ENCODE results near the gene SUPT16H. TPM values are rescaled to one million over a fixed set of nuclear protein-coding genes. Genes with fewer than 3 reads are reported as not detected.

SUPT16H gene
- total RNA-seq = 42.5 and 61.2 TPM in 2 replicates
- 61.7 and 86.0 TPM in 2 replicates for polyA plus RNA-seq

GRCh38 chr14:21383848-21384493 is at the start of gene SUPT16H:
TSS of gene SUPT16H (minus strand) at chr14:21384019. CDS start at chr14:21383927, 92 bp downstream.
- peak within 1 kb of the TSS; percentile 97 for H3K27ac ChIP-seq
- no peaks in the 10 kb centered on the region for H3K9me3 ChIP-seq (ENCODE audit: low read depth)
- DNase-seq (ENCODE audit: low read depth in 1 of 2, low spot score in 1 of 2) = peak; percentile 97 to 98
- no peaks in the 10 kb centered on the region for H3K27me3 ChIP-seq
- peak within 1 kb of the TSS; percentile 88 for H3K4me3 ChIP-seq
- H3K36me3 ChIP-seq = peaks cover 28% of the 10 kb centered on the region
- no peak for TF ChIP-seq CTCF (IDR thresholded peaks at IDR 0.05; ENCODE audit: low read depth, low read length)
- H3K4me1 ChIP-seq (ENCODE audit: low read depth) = peaks cover 7% of the 10 kb centered on the region

GRCh38 chr14:21431126-21431525 is 47.3 kb upstream of the SUPT16H start:
- no peak overlapping the region for H3K4me3 ChIP-seq
- peak overlapping the region; percentile 76 for H3K27ac ChIP-seq
- no peaks in the 10 kb centered on the region for H3K27me3 ChIP-seq
- H3K4me1 ChIP-seq (ENCODE audit: low read depth) = peaks cover 14% of the 10 kb centered on the region
- TF ChIP-seq CTCF (IDR thresholded peaks at IDR 0.05; ENCODE audit: low read depth, low read length) = no peak
- DNase-seq (ENCODE audit: low read depth in 1 of 2, low spot score in 1 of 2) = no peak
- peaks cover 48% of the 10 kb centered on the region for H3K36me3 ChIP-seq
- no peaks in the 10 kb centered on the region for H3K9me3 ChIP-seq (ENCODE audit: low read depth)

GRCh38 chr14:21428930-21429329 is 45.1 kb upstream of the SUPT16H start:
- no peaks in the 10 kb centered on the region for H3K4me1 ChIP-seq (ENCODE audit: low read depth)
- no peaks in the 10 kb centered on the region for H3K9me3 ChIP-seq (ENCODE audit: low read depth)
- H3K27ac ChIP-seq = no peak overlapping the region
- no peak overlapping the region for H3K4me3 ChIP-seq
- DNase-seq (ENCODE audit: low read depth in 1 of 2, low spot score in 1 of 2) = no peak
- H3K36me3 ChIP-seq = peaks cover 69% of the 10 kb centered on the region
- TF ChIP-seq CTCF (IDR thresholded peaks at IDR 0.05; ENCODE audit: low read depth, low read length) = no peak
- no peaks in the 10 kb centered on the region for H3K27me3 ChIP-seq

- H3K4me1 ChIP-seq (ENCODE audit: low read depth) = no peaks in the 10 kb centered on the region
- DNase-seq (ENCODE audit: low read depth in 1 of 2, low spot score in 1 of 2) = no peak
- H3K27ac ChIP-seq = no peak overlapping the region
- no peaks in the 10 kb centered on the region for H3K9me3 ChIP-seq (ENCODE audit: low read depth)
- TF ChIP-seq CTCF (IDR thresholded peaks at IDR 0.05; ENCODE audit: low read depth, low read length) = no peak
- no peaks in the 10 kb centered on the region for H3K27me3 ChIP-seq
- no peak overlapping the region for H3K4me3 ChIP-seq
- H3K36me3 ChIP-seq = peaks cover 83% of the 10 kb centered on the region
These were observed 42.9 kb upstream of the SUPT16H start for GRCh38 chr14:21426692-21427091.

GRCh38 chr14:21419528-21419927 is 35.7 kb upstream of the SUPT16H start:
- Histone ChIP-seq H3K27ac (no peak overlapping the region), H3K27me3 (no peaks in the 10 kb centered on the region), H3K4me1 (ENCODE audit: low read depth) (no peaks in the 10 kb centered on the region), H3K36me3 (peaks cover 70% of the 10 kb centered on the region), H3K9me3 (ENCODE audit: low read depth) (no peaks in the 10 kb centered on the region), H3K4me3 (no peak overlapping the region)
- TF ChIP-seq CTCF (IDR thresholded peaks at IDR 0.05; ENCODE audit: low read depth, low read length) = no peak
- no peak for DNase-seq (ENCODE audit: low read depth in 1 of 2, low spot score in 1 of 2)
